Keratinocyte (primary cell): ENCODE measurements around the gene GNPAT.

Experiments
- EZH2 ChIP-seq: IDR thresholded peaks from one replicate; pipeline ENCODE4 v1.6.1; 2012; ENCODE audit warnings: inconsistent platforms, mild to moderate bottlenecking, low read length, moderate library complexity
- TF ChIP-seq, protein P1 (sequence below), 3 experiments: IDR thresholded peaks in 1 of 3; conservative IDR thresholded peaks in 1 of 3; optimal IDR thresholded peaks in 1 of 3; 2 replicates in 2 of 3; 3 replicates in 1 of 3; pipeline versions ENCODE3 to v1.5.1; 2011; ENCODE audit warnings: low read length in 3 of 3, mild to moderate bottlenecking in 3 of 3, moderate library complexity in 2 of 3, control low read depth in 1 of 3, inconsistent platforms in 1 of 3; ENCODE audit not compliant: insufficient read depth in 2 of 3; ENCODE audit errors: extremely low read depth in 1 of 3

GRCh38 chr1:231226156-231226555 lies 14.9 kb upstream of the GNPAT start:
- no peak for TF ChIP-seq EZH2
- TF ChIP-seq, protein P1, sequence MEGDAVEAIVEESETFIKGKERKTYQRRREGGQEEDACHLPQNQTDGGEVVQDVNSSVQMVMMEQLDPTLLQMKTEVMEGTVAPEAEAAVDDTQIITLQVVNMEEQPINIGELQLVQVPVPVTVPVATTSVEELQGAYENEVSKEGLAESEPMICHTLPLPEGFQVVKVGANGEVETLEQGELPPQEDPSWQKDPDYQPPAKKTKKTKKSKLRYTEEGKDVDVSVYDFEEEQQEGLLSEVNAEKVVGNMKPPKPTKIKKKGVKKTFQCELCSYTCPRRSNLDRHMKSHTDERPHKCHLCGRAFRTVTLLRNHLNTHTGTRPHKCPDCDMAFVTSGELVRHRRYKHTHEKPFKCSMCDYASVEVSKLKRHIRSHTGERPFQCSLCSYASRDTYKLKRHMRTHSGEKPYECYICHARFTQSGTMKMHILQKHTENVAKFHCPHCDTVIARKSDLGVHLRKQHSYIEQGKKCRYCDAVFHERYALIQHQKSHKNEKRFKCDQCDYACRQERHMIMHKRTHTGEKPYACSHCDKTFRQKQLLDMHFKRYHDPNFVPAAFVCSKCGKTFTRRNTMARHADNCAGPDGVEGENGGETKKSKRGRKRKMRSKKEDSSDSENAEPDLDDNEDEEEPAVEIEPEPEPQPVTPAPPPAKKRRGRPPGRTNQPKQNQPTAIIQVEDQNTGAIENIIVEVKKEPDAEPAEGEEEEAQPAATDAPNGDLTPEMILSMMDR (optimal IDR thresholded peaks at IDR 0.05 in 1 of 3, IDR thresholded peaks at IDR 0.05 in 1 of 3, conservative IDR thresholded peaks at IDR 0.05 in 1 of 3; ENCODE audit: extremely low read depth in 1 of 3, insufficient read depth in 2 of 3, low read length in 3 of 3): no peak
